Spleen (tissue), 7 donors: ENCODE data around the gene LRRC75A.

Experiments
- POLR2A ChIP-seq, 3 donors: fragments of 450-650 bp; IDR thresholded peaks; one replicate each; pipeline ENCODE4 v1.5.1; 2017; ENCODE audit warnings: antibody characterized with exemption in 3 of 3, mild to moderate bottlenecking in 1 of 3
- POLR2AphosphoS5 ChIP-seq, 3 donors: sonication (generic); formaldehyde crosslinking; IDR thresholded peaks; one replicate each; pipeline ENCODE4 v1.5.1; 2017; ENCODE audit warnings: antibody characterized with exemption in 3 of 3
- TF ChIP-seq, protein P1 (sequence below), 11 experiments: fragments of 200-600 bp in 7 of 11; fragments of 450-650 bp in 4 of 11; sonication (generic) in 4 of 11; IDR thresholded peaks in 8 of 11; conservative IDR thresholded peaks in 3 of 11; 1 replicate in 7 of 11; 2 replicates in 4 of 11; pipeline versions ENCODE4 v1.4.0 to v1.8.0; 2016 to 2021; ENCODE audit warnings: antibody characterized with exemption in 11 of 11, inconsistent platforms in 4 of 11, mild to moderate bottlenecking in 1 of 11
- donor health status: DM: no; HTN: no; CAD: no; lungs with moderate emphysema.
- donor health status: DM: no; HTN: no; CAD: no.
- donor health status: DM: no; HTN: no; CAD: no.

DNA sequence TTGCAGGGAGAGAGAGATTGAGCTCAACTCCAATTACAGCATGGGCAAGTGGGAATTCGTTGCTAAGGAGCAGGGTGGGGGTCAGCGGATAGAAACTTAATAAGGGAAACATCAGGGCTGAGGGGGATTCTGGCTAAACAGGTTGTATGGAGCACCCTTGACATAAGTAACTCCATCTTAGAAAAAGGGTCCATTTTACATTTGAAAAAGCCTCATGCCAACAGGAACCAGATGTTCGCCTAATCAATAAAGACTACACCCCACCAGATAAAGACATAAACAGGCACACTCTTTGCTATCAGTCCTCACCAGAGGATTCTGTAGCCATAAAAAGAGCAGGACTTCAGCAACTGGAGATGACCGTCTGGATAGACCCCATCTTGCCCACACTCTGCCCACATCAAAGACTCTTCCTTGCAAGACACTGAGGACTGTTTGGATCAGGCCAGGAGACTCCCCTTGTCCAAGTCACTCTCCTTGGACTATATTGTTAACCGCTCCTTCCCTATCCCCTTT is 1.6 kb upstream of the LRRC75A start:
- no peak for TF ChIP-seq POLR2AphosphoS5 (IDR thresholded peaks at IDR 0.05)
- TF ChIP-seq, protein P1, sequence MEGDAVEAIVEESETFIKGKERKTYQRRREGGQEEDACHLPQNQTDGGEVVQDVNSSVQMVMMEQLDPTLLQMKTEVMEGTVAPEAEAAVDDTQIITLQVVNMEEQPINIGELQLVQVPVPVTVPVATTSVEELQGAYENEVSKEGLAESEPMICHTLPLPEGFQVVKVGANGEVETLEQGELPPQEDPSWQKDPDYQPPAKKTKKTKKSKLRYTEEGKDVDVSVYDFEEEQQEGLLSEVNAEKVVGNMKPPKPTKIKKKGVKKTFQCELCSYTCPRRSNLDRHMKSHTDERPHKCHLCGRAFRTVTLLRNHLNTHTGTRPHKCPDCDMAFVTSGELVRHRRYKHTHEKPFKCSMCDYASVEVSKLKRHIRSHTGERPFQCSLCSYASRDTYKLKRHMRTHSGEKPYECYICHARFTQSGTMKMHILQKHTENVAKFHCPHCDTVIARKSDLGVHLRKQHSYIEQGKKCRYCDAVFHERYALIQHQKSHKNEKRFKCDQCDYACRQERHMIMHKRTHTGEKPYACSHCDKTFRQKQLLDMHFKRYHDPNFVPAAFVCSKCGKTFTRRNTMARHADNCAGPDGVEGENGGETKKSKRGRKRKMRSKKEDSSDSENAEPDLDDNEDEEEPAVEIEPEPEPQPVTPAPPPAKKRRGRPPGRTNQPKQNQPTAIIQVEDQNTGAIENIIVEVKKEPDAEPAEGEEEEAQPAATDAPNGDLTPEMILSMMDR (IDR thresholded peaks at IDR 0.05 in 8 of 11, conservative IDR thresholded peaks at IDR 0.05 in 3 of 11), result no peak
- no peak for TF ChIP-seq POLR2A (IDR thresholded peaks at IDR 0.05)
